Kidney (tissue), 14 donors: ENCODE results near the gene ANKRD24. TPM values are rescaled to one million over a fixed set of nuclear protein-coding genes. Genes with fewer than 3 reads are reported as not detected.

Experiments used
- DNase-seq, 5 donors: peaks; one replicate each; pipeline ENCODE4 v3.0.0-alpha.2; 2013 to 2020
- FAIRE-seq: peaks from 2 replicates; lab custom pipeline; 2012; peaks lifted over from hg19 to GRCh38; lab: Jason Lieb, UNC
- H3K27ac ChIP-seq, 2 donors: one replicate each; pipeline ENCODE4 v1.7.0; 2013; ENCODE audit warnings: low read depth in 2 of 2, low read length in 2 of 2, inconsistent platforms in 1 of 2
- H3K27me3 ChIP-seq: one replicate; pipeline ENCODE4 v1.7.1; 2013; ENCODE audit warnings: low read length, inconsistent platforms; ENCODE audit not compliant: control insufficient read depth, insufficient read depth
- H3K36me3 ChIP-seq, 3 donors: one replicate each; pipeline versions ENCODE4 v1.7.0 to v1.7.1; 2013; ENCODE audit warnings: low read length in 3 of 3, control low read depth in 1 of 3, inconsistent platforms in 1 of 3; ENCODE audit not compliant: insufficient read depth in 3 of 3, control insufficient read depth in 2 of 3
- H3K4me1 ChIP-seq, 3 donors: one replicate each; pipeline versions ENCODE4 v1.7.0 to v1.7.1; 2013; ENCODE audit warnings: low read length in 3 of 3, inconsistent platforms in 1 of 3, low read depth in 1 of 3; ENCODE audit not compliant: control insufficient read depth in 2 of 3, insufficient read depth in 2 of 3
- H3K4me3 ChIP-seq, 3 donors: one replicate each; pipeline versions ENCODE4 v1.7.0 to v1.8.1; 2013; ENCODE audit warnings: low read length in 3 of 3, control low read depth in 1 of 3, inconsistent platforms in 1 of 3
- H3K9ac ChIP-seq, 3 donors: one replicate each; pipeline versions ENCODE4 v1.7.0 to v1.7.1; 2013; ENCODE audit warnings: low read length in 3 of 3, control low read depth in 1 of 3, inconsistent platforms in 1 of 3
- H3K9me3 ChIP-seq, 3 donors: one replicate each; pipeline versions ENCODE4 v1.7.0 to v1.7.1; 2013; ENCODE audit warnings: low read length in 3 of 3, control low read depth in 1 of 3, inconsistent platforms in 1 of 3; ENCODE audit not compliant: control insufficient read depth in 2 of 3, insufficient read depth in 1 of 3
- intact Hi-C: fragments of 100-400 bp; cut with DNase I; formaldehyde crosslinking; loops from one replicate; pipeline ENCODE4 v1.11.1; 2022
- polyA plus RNA-seq: library from polyadenylated mRNA; stranded (reverse); fragments of 350-450 nt; fragmentation: Illumina TruSeq; extraction: RNeasy Lipid Tissue Mini Kit (QIAGEN cat#74804); gene quantifications from one replicate; pipeline ENCODE4 v1.2.3, GENCODE V29; 2014; ENCODE audit warnings: low read depth, low replicate concordance; ENCODE audit not compliant: insufficient read depth
- total RNA-seq: library from RNA; stranded (reverse); fragmentation: NEBNext Ultra II Directional; extraction: Animal tissue kit (Norgen Biotek cat#: 25700); gene quantifications from one replicate; pipeline ENCODE4 v1.2.1, GENCODE V29; 2021
- TF ChIP-seq, protein P1 (sequence below): IDR thresholded peaks from 3 replicates; pipeline ENCODE4 v1.5.1; 2012; ENCODE audit warnings: mild to moderate bottlenecking, moderate library complexity, borderline replicate concordance; ENCODE audit not compliant: insufficient read depth; ENCODE audit errors: extremely low read depth
- donor health status: control.
- donor health status: control.
- donor health status: control.
- donor health status: control.
- donor health status: control.
- donor health status: DM: yes; HTN: yes; CAD: no.
- donor health status: Normal renal cell carcinoma (clear cell type).

The ANKRD24 gene
- total and polyA plus RNA-seq, 2 donors from 2014 or later, result 0.72 to 1.8 TPM

DNA sequence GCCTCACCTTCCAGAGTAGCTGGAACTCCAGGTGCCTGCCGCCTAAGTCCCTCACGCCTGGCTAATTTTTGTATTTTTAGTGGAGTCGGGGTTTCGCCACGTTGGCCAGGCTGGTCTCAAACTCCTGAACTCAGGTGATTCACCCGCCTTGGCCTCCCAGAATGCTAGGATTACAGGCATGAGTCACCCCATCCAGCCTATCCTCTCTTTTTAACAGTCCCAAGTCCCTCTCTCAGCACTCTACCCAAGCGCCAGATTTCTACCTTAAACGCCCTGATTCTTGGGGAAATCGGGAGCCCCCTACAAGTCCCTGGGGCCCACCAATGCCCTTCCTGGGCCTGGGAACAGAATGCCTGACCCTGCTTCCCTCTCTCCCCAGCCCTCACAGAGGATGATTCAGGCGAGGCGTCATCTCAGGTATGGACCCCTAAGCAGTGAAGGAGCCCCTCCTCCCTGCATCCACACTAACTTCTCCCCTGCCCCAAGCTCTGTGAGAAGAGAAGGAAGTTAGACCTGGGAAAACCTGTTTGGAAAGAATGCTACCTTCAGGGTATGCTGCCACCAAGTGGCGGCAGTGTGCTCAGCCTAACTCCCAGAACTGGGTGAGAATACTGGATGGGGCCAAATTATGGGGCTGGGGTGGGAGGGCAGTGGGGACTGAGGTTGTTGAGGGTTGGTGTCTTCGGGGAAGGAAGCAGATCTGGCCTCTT lies 26.1 kb downstream of the ANKRD24 start:
- no peaks in the 10 kb centered on the region for H3K9me3 ChIP-seq
- TF ChIP-seq, protein P1, sequence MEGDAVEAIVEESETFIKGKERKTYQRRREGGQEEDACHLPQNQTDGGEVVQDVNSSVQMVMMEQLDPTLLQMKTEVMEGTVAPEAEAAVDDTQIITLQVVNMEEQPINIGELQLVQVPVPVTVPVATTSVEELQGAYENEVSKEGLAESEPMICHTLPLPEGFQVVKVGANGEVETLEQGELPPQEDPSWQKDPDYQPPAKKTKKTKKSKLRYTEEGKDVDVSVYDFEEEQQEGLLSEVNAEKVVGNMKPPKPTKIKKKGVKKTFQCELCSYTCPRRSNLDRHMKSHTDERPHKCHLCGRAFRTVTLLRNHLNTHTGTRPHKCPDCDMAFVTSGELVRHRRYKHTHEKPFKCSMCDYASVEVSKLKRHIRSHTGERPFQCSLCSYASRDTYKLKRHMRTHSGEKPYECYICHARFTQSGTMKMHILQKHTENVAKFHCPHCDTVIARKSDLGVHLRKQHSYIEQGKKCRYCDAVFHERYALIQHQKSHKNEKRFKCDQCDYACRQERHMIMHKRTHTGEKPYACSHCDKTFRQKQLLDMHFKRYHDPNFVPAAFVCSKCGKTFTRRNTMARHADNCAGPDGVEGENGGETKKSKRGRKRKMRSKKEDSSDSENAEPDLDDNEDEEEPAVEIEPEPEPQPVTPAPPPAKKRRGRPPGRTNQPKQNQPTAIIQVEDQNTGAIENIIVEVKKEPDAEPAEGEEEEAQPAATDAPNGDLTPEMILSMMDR, result peak; percentile 0
- no peak overlapping the region for H3K4me3 ChIP-seq
- H3K36me3 ChIP-seq, result no peaks in the 10 kb centered on the region
- intact Hi-C loops, result no loop called here
- FAIRE-seq (no peak), DNase-seq (peak in 2 of 5 donors; percentile 29 to 35)
- no peaks in the 10 kb centered on the region for H3K27me3 ChIP-seq
- no peaks in the 10 kb centered on the region for H3K4me1 ChIP-seq
- no peak overlapping the region for H3K27ac ChIP-seq
- no peak overlapping the region for H3K9ac ChIP-seq

DNA sequence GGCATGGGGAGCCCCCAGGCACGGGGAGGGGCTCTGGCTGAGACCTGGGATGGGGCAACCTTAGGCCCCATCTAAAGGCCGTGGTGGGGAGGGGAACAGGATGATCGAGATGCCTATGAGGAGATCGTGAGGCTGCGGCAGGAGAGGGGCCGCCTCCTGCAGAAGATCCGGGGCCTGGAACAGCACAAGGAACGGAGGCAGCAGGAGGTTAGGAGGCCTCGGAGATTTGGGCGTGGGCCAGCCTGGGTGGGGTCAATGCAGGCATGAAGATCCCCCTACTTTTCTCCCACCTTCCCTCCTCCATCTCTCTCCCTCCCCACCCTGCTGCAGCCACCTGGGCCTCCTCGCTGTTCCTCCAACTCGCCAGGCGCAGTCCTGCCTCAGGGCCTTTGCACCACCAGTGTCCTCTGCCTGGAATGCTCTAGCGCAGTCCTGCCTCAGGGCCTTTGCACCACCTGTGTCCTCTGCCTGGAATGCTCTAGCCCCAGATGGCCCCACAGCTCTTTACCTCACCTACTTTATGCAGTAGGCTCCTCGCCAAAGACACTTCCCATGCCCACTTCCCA lies 27.8 kb downstream of the ANKRD24 start:
- Histone ChIP-seq H3K9ac (no peak overlapping the region), H3K27me3 (no peaks in the 10 kb centered on the region), H3K9me3 (no peaks in the 10 kb centered on the region), H3K4me3 (no peak overlapping the region), H3K36me3 (no peaks in the 10 kb centered on the region), H3K4me1 (no peaks in the 10 kb centered on the region), H3K27ac (no peak overlapping the region)
- DNase-seq, result no peak
- TF ChIP-seq, protein P1, result no peak
- no peak for FAIRE-seq
- intact Hi-C loops, result no loop called here

DNA sequence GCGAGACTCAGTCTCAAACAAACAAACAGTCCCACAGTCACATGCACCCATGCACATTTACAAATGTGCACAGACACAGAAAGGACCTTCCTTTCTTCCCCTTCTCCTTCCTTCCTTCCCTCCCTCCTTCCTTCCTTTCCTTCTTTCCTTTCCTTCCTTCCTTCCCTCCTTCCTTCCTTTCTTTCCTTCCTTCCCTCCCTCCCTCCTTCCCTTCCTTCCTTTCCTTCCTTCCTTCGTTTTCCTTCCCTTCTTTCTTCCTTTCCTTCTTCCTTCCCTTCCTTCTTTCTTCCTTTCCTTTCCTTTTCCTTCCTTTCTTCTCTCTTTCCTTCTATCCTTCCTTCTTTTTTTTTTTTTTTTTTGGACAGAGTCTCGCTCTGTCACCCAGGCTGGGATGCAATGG lies 30.6 kb downstream of the ANKRD24 start:
- no peak overlapping the region for H3K4me3 ChIP-seq
- H3K27me3 ChIP-seq, result no peaks in the 10 kb centered on the region
- DNase-seq (no peak), FAIRE-seq (no peak)
- TF ChIP-seq, protein P1, result no peak
- H3K27ac ChIP-seq, result no peak overlapping the region
- intact Hi-C loops, result no loop called here
- no peak overlapping the region for H3K9ac ChIP-seq
- no peaks in the 10 kb centered on the region for H3K9me3 ChIP-seq
- H3K36me3 ChIP-seq, result no peaks in the 10 kb centered on the region
- no peaks in the 10 kb centered on the region for H3K4me1 ChIP-seq
